GM21515 (cell line): ENCODE results near the gene TMEM131.
"Not testable (repeated sequence)": the region's sequence is repeated elsewhere in the genome, so short reads cannot be mapped to it uniquely, and the experiment has no call there.

Experiments used
- ATAC-seq: cut with Tn5 transposase; IDR thresholded peaks from one replicate; pipeline ENCODE4 v1.9.1; 2021; ENCODE audit not compliant: unreplicated experiment

The TMEM131 gene

DNA sequence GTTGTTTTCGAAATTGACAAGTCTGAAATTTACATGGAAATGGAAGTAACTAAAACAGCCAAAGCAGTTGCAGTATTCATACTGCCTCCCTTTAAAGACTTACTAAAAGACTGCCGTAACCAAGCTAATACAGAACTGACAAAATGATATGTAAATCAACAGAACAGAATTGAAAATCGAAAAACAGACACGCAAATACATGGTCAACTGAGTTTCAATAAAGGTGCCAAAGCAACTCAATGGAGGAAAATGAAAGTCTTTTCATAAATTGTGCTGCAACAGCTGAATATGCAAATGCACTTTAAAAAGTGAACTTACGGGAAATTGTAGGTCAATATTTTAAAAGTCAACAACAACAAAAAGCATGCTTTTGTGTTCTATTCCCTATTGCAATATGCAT lies 34.2 kb downstream of the TMEM131 start:
- ATAC-seq, result no peak

DNA sequence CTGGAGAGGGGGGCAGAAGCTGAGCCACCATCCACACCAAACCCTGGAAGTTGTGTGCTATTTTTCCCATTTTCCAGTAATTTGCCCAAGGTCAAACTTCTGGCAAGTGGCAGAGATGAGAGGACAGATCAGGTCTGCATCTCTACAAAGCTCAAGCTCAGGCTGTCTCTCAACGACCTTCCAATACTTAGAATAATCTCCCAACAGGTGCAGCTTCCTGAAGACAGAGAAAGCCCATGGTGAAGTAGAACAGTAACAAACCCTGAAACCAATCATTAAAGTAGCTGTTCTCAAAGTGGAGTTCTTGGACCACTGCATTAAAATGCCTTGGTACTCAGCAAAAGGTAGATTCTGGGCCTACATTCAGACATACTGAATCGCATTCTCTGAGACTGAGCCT lies 37.6 kb downstream of the TMEM131 start:
- no peak for ATAC-seq

DNA sequence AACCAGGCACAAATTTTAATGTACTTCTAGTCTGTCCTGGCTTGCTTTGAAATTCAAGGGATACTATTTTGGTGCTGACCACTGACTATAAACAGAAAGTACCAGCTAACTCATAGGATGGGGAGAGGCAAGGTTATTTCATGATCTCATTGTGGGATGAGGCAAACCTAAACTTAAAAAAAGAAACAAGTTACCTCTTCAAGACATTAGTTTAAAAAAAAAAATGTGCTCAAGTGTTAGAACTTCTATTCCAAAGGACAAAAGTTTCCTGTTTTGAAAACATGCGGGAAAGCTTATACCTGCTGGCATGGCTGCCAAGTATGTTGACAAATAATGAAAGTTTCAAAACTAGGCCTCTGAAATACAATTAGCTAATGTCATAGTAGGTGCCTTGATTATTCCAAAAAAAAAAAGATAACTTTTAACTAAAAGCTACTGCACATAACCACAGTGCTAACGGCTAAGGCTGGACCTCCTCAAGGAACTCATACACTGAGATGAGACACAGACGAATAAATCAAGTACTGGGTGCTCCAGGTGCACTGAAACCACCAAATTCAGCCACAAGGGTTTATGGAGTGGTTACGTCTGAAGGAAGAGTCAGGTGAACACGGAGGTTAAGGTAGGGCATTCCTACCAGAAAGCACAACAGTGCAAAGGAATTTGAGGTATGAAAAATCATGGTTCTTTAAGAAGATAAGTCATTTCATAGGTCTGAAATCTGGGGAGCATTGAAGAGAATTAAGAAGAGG lies 38.1 kb downstream of the TMEM131 start:
- no peak for ATAC-seq

DNA sequence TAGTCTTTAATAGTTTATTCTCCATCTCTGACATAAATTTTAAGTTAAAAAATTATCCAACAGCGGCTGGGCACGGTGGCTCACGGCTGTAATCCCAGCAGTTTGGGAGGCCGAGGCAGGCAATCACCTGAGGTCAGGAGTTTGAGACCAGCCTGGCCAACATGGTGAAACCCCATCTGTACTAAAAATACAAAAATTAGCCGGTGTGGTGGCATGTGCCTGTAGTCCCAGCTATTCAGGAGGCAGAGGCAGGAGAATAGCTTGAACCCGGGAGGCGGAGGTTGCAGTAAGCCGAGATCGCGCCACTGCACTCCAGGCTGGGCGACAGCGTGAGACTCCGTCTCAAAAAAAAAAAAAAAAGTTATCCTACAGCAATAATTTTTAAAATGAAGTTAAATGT lies 39.0 kb downstream of the TMEM131 start:
- not testable (repeated sequence) for ATAC-seq

DNA sequence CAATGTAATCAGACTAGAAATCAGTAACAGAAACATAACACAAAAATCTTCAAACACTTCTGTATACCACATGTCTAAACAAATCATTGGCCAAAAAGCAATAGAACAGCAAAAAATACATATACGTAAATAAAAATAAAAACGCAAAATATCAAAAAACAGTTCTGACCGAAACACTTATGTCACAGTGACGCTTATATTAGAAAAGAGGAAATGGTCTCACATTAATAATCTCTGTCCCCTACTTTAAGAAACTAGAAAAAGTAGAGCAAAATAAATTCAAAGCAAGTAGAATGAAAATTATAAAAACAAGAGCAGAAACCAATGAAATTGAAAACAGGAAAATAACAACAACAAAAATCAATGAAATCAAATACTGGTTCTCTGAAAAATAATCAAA lies 41.9 kb downstream of the TMEM131 start:
- no peak for ATAC-seq

DNA sequence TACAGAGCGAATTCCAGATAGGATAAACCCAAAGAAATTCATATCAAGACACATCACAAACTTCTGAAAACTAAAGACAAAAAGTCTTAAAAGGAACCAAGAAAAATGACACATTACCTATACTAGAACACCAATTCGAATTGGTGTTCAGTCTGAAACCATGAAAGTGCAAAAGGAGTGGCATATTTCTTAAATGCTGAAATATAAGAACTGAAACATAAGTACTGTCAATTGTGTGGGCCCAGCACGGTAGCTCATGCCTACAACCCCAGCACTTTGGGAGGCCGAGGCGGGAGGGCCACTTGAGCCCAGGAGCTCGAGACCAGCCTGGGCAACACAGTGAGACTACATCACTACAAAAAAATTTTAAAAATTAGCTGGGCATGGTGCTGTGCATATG lies 43.4 kb downstream of the TMEM131 start:
- no peak for ATAC-seq

DNA sequence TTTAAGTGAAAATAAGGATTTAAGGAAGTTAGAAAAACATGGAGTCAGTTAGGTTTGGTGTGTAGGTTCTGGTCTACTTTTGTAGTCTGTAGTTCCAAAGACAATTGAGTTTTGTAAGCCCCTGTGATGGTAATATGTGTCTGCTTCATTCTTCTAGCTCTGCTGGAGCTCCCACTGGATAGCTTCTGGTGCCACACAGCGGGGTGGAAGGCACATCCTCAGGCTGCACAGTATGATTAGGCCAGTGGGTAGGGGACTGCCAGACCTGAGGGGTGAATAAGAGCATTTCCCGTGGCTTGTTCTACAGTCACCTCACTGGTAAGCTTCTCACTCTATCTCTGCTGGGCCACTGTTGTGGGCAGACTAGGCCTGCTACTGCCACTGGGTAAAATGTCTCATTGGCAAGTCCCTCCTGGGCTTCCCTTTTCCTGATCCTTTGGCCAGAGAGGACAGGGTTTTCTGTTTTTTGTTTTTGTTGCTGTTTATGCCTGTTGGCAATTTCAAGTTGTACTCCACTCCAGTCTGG lies 44.5 kb downstream of the TMEM131 start:
- ATAC-seq, result no peak

DNA sequence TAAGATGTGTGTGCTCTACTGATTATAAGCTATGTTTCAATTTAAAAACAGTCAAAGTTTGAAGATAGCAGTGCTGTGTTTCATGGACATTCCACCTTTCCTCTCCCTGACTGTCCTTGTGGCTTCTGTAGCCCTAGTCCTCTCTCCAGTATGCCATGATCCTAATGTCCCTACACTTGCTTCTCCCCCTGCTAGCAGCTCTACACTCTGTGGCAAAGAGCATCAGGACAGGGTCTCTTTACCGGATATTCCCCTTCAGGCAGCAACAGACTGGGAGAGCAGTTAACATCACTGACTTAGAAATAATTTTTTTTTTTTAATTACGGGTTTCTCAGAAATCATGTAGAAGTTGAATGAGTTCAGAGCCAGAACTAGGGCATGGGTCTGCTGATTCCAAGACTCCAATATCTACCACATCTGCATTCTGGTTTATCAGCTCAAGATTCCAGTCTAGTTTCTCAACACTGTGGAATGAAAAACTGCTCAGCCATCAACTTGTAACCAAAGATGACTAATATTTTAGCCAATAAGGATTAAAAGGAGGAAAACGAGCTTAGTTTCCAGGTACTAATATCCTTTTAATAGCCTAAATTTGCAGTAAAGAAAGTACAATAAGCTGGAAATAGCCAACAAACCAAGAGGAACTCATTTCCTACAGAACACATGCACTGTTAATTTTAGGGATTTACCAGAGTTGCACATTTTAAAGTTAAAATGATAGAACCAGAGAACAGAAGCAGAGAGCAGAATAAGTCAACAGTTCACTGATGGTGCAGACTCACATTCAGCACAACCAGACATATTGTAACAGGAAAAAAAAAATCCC lies 45.2 kb downstream of the TMEM131 start:
- no peak for ATAC-seq

DNA sequence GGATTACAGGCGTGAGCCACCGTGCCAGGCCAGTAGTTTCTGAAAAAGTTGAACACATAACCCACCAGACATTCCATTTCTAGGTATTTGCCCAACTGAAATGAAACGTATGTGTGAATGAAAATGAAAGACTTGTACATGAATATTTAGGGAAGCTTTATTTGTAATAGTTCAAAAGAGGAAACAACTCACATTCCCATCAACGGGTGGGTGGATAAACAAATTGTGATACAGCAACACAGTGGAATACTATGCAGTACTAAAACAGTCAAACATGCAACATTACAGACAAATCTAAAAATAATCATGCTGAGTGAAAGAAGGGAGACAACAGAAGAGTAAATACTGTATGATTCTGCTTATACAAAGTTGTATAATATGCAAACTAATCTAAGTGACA lies 46.8 kb downstream of the TMEM131 start:
- ATAC-seq, result no peak

DNA sequence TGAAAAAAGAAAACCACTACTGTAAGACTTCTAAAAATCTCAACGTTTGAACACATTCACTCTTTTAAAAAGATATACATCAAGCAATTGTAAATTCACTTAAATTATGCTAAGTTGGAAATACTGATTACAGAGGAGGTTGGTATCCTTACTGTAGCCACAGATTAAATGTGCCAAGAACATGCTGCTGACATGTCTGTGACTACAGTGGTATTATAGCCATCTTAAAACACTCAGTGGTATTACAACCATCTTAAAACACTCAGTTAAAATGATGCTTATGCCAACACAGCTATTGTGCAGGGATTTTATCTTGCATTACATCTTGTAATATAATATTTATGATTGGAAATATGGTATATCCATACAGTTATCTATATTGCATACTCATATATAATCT lies 50.0 kb downstream of the TMEM131 start:
- ATAC-seq, result no peak

DNA sequence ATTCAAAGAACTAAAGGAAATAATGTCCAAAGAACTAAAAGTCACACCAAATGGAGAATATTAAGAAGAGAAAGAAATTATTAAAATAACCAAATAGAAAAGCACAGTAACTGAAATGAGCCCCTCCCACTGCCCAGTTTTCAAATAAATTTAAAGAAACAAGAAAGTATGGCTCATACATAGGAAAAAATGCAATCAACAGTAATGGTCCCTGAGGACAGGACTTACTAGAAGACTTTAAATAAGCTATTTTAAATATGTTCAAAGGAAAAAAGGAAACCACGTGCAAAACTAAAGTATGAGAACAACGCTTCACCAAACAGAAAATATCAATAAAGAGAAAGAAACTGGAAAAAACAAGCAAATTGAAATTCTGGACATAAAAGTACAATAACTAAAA lies 58.9 kb downstream of the TMEM131 start:
- no peak for ATAC-seq

DNA sequence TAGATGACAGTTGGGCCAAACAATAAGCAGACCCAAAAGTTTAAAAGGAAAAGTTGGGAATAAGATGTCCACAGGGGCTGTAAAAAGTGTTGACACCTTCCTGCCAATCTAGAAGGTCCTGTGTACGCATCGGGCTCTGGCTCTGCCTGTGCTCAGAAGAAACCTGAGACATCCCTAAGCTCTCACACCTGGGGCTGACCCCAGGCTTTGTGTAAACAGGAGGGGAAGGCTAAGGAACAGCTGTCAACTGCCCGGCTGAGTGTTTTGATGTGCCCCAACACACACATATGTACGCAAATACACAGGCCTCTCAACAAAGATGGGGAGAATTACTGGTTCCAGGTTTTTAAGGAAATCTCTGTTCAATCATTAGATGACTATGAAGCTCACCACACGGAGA lies 59.5 kb downstream of the TMEM131 start:
- no peak for ATAC-seq

DNA sequence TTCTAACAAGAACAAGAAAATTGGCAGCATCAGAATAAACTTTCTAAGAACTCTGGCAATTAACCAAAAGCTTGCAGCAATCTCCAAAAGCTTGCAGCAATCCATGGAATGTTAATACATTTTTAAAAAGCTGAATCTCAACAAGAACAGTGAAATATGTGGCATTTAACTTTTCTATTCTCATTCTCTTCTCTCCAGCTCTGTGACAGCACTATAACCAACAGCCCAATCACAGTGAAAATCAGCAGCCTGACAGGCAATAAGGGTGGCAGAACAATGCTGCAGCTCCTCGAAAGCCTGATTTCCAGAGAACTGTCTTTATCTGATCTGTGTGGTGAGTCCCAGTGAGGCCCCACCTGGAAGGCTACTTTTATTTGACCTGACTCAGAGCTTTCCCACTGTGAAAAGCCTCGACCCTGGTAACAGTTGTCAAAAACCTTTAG lies 60.0 kb downstream of the TMEM131 start:
- ATAC-seq, result no peak

DNA sequence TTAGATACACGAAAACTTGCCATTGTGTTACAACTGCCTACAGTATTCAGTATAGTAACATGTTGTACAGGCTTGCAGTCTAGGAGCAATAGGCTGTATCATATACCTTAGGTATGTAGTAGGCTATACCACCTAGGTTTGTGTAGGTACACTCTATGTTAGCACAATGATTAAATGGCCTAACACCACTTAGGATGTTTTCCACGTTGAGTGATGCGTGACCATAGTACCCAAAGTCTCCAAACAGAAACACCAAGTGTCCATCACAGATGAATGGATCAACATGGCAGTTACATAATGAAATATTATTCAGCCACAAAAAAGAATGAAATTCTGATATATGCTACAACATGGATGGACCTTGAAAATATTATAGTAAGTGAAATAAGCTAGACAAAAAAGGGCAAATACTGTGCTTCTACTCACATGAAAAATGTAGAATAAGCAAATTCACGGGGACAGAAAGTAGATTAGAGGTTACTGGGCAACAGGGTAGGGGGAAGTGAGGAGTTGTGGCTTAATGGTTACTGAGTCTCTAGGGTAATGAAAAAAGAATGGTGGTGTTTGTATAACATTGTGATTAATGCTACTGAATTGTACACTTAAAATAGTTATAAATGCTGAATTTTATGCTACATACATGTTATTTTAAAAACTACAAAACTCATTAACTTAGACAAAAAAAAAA lies 62.6 kb downstream of the TMEM131 start:
- no peak for ATAC-seq

DNA sequence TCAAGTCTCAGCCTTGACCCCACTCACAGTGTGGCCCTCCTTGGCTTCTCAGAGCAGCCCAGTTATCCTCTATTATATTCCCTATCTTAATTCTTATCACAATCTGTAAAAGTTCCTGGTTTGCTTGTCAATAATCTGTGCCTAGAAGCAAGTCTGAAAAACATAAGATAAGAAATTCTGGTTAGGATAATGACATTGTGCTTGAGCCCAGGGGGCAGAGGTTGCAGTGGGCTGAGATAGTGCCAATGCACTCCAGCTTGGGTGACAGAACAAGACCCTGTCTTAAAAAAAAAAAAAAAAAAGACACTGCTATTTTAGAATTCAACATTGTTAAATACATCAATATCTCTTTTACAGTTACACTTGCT lies 63.9 kb downstream of the TMEM131 start:
- ATAC-seq, result no peak

DNA sequence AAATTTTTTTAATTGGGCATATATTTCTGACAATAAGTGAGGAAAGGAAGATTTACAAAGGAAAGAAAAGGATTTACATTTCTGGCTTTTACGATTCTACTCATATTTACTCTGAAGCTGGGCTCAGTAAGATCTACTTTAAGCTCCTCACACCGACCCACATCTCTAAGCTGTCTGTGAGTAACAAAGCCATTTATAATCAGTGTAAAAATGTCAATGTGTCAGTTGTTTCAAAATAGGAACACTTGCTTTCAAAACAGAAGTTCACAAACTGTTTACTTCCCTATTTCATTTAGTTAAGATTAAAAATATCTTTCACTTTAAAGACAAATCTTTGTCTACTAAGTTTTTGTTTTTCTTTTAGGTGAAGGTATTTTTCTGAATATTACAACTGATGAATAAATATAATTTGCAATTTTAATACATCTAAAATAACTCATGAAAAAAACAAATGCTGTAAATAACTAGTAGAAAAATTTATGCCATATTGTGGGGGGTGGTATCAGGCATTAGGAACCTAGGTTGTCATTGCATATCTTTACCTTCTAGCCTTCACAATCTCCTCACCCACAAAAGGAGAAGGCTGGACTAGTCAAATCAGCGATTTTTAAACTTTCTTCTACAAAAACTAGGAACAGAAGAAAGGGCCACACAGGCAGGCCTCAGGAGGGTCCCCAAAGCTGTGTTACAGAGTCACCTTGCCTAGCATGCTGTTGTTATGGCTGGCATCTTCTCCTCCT lies 64.5 kb downstream of the TMEM131 start:
- peak; percentile 49 for ATAC-seq

DNA sequence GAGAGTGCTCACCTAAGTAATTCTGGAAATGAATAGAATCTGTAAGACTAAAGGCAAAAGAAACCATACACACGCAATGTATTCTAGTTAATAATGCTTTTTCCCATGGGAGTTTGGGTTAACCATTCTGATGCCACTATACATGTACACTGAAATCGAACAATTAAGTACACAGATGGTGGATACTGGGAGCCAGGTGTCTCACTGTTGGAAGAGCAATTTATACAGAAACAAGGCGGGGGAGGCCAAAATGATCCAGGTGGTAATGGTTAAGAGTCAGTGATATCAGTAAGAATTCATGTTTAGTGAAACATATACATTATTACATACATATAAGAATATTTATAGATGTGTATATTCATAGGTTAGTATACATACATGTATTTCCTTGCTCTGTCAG lies 67.2 kb downstream of the TMEM131 start:
- no peak for ATAC-seq

DNA sequence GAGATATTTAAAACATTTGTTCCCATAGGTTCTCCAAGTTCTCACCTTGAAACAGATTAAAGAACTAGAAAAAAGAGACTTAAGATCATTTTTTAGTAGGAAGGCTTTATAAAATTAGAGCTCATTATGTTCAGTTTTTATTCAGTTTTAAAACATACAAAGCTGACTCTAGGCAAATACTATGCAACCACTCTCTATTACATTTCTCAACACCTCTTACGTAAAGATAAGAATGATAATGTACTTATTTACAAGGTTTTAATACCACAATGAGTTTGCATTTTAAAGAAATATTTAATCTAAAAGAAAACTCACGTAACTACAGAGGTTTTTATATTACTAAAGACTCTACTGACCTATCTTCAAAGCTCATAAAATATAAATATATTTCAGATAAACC lies 68.8 kb downstream of the TMEM131 start:
- ATAC-seq, result no peak

DNA sequence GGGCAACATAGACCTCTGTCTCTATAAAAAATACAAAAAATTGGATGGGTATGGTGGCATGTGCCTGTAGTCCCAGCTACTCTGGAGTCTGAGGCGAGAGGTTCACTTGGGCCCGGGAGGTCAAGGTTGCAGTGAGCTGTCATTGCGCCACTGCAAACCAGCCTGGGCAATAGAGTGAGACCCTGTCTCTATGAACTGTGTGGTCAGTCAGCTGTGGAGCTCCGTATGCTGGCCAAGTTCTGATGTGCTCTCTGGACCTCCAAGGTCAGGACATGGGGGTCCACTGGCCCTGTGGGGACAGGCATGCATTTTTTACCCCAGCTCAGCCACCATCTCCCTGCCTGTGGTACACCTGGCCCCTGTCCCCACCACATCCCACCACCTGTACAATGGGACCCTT lies 71.6 kb downstream of the TMEM131 start:
- no peak for ATAC-seq

DNA sequence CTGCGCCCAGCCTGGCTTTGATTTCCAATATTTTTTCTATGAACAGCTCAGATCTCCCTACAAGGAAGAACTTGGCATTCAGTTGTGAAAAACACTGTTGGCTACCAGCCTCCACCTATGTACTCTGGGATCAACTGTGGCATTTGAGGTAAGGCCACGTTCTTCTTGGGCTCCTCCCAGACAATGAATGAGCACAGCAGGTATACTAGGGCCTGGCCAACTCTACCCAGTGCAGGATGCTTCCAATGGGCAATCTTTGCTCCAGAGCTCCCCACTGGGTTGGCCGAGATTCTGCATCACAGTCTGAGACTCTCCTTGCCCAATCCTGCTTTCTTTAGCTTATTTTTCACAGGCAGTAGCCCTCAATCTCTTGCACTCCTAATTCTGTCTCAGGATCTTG lies 75.9 kb downstream of the TMEM131 start:
- ATAC-seq, result no peak

DNA sequence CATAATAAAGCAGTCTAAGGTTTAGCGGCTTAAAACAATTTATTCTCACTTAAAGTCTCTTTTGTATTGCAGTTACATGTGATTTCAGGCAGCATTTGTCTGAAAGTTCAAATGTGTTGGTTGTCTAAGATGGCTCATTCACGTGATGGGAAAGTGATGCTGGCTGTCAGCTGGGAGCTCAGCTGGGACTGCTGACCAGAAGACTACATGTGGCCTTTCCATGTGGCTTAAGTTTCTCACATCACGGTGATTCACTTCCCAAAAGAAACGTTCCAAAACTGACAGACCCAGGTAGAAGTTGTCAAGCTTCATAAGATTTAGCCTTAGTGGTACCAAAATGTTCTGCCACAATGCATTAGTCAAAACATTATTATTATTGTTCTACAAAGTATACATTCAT lies 76.9 kb downstream of the TMEM131 start:
- ATAC-seq, result no peak
